GM13977 (cell line): ENCODE results near the gene WBP2.

Experiments used
- DNase-seq: peaks from one replicate; pipeline ENCODE4 v3.0.0; 2012; ENCODE audit warnings: low spot score
- in situ Hi-C: fragments of 300-500 bp; cut with MboI; formaldehyde crosslinking; loops from one replicate; pipeline ENCODE4 v1.12.0; 2022; ENCODE audit warnings: low sequenced_read_pairs, low pct_unique_long_range_greater_than_20kb, mixed read lengths, inconsistent platforms; ENCODE audit not compliant: unreplicated experiment
- TF ChIP-seq, protein P1 (sequence below): IDR thresholded peaks from 2 replicates; pipeline ENCODE4 v1.5.1; 2012; ENCODE audit warnings: mild to moderate bottlenecking, control low read depth; ENCODE audit not compliant: insufficient read depth; ENCODE audit errors: extremely low read depth, missing control alignments

The WBP2 gene

GRCh38 chr17:75877752-75878173 is 22.6 kb upstream of the WBP2 start:
- in situ Hi-C loops, result no loop called here

DNA sequence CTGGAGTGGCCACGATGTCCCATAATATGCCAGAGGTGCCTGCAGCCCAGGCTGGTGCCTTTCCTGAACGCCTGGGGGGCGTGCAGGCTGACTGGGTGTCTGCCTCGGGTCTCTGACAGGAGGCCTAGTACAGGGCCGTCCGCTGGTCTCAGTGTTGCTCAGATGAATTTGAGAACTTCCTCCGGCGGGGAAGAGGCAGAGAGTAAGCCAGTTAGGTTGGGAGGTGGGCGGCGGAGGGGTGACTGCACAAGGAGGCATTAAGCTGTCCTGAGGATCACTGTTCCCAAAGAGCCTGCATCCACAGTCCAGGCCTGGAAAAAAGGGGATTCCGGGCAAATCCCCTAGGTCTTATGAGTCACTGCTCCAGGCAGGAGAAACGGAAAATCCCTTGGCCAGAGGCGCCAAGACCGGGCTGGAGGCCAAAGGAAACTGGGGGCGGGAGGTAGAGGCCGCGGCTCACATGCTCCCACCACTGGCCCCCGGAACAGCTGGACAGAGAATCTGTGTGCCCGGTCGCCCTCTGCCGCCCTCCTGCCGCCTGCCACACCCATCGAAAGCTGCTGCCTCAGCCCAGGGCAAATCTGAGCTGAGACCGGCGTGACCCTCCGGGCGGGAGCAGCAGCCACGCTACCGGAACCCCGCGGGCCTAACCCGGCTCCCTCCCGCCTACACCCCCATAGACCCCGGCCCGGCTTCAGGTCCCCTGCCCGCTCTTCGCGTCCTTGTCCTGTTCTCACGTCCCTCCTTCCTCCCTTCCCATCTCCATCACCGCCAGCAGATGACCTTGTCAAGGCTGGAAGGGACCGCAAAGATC is 22.0 kb upstream of the WBP2 start:
- TF ChIP-seq, protein P1, sequence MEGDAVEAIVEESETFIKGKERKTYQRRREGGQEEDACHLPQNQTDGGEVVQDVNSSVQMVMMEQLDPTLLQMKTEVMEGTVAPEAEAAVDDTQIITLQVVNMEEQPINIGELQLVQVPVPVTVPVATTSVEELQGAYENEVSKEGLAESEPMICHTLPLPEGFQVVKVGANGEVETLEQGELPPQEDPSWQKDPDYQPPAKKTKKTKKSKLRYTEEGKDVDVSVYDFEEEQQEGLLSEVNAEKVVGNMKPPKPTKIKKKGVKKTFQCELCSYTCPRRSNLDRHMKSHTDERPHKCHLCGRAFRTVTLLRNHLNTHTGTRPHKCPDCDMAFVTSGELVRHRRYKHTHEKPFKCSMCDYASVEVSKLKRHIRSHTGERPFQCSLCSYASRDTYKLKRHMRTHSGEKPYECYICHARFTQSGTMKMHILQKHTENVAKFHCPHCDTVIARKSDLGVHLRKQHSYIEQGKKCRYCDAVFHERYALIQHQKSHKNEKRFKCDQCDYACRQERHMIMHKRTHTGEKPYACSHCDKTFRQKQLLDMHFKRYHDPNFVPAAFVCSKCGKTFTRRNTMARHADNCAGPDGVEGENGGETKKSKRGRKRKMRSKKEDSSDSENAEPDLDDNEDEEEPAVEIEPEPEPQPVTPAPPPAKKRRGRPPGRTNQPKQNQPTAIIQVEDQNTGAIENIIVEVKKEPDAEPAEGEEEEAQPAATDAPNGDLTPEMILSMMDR, result peak; percentile 27
- DNase-seq, result no peak
- in situ Hi-C loops, result no loop called here

More at GRCh38 chr17:75877752-75878173, 22.6 kb upstream of the WBP2 start:
- peak; percentile 85 for DNase-seq
- TF ChIP-seq, protein P1, result peak; percentile 65

GRCh38 chr17:75876190-75876937 is 21.2 kb upstream of the WBP2 start:
- peak; percentile 73 for DNase-seq
- TF ChIP-seq, protein P1, result peak; percentile 38
- in situ Hi-C loops, result no loop called here

DNA sequence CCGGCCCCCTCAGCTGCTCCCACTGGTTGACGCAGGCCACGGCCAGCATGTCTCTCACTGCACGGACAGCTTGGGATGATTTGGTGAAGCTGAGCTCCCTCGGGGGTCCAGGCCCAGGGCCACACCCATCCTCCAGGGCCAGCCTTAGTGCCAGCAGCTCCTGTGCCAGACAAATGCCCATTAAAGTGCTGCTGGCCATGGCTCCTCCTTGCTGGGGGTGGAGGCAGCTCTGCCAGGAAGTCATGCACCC is 20.7 kb upstream of the WBP2 start:
- TF ChIP-seq, protein P1, result no peak
- DNase-seq, result no peak
- in situ Hi-C loops, result no loop called here

- DNase-seq, result no peak
- TF ChIP-seq, protein P1, result no peak
- in situ Hi-C loops, result no loop called here
Measured at GRCh38 chr17:75875182-75875939, 20.2 kb upstream of the WBP2 start.

GRCh38 chr17:75874323-75875181 is 19.4 kb upstream of the WBP2 start:
- in situ Hi-C loops, result no loop called here
- no peak for DNase-seq
- TF ChIP-seq, protein P1, result no peak
